ENCODE data around the gene RRP12. TPM values are rescaled to one million over a fixed set of nuclear protein-coding genes. Genes with fewer than 3 reads are reported as not detected.
A peak's percentile ranks its signal among the peaks of the same experiment; 100 is the strongest.

Gene RRP12
- total and polyA plus RNA-seq, 9 of the 15 experiments (the other 6 are each of a cell fraction or from before 2014, with no cell fraction given), result 4.6 to 68.2 (median 21.8) TPM

DNA sequence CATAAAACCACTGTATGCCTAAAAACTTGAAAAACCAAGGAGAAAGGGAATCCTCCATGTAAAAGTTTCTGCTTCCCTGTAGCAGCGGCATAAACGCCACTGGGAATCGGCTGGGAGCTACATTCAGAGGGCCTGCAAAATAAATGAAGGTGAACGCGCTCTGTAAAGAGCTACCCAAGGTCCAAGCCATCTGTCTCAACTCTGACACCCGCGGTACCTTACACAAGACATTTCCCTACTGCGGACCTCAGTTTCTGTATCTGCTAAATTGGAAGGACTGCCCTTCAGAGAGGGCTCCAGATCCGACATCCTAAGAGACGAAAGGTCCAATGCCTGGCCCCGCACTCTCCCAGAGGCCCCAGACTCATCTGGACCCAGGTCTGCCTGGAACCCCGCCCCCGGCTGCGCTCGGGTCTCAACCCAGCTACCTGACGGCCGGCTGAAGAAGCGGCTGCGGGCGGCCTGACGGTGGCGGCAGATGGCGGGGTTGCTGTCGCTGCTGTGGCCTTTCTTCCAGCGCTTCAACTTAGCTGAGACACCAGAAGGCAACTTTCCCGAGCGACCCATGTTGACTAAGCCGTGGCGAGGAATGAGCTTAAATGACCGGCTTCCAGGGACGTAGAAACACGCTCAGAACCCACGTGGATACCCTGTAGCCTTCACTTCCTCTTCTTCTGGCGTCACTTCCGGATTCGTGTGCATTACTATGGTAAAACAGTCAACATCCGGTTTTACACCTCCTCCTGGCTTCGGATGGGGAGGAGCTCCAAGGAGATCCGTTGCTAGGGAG is at the start of gene RRP12 (continued):
- TF ChIP-seq, protein P1, sequence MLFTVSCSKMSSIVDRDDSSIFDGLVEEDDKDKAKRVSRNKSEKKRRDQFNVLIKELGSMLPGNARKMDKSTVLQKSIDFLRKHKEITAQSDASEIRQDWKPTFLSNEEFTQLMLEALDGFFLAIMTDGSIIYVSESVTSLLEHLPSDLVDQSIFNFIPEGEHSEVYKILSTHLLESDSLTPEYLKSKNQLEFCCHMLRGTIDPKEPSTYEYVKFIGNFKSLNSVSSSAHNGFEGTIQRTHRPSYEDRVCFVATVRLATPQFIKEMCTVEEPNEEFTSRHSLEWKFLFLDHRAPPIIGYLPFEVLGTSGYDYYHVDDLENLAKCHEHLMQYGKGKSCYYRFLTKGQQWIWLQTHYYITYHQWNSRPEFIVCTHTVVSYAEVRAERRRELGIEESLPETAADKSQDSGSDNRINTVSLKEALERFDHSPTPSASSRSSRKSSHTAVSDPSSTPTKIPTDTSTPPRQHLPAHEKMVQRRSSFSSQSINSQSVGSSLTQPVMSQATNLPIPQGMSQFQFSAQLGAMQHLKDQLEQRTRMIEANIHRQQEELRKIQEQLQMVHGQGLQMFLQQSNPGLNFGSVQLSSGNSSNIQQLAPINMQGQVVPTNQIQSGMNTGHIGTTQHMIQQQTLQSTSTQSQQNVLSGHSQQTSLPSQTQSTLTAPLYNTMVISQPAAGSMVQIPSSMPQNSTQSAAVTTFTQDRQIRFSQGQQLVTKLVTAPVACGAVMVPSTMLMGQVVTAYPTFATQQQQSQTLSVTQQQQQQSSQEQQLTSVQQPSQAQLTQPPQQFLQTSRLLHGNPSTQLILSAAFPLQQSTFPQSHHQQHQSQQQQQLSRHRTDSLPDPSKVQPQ (CRISPR knock-in tag; IDR thresholded peaks at IDR 0.05; ENCODE audit: borderline replicate concordance), result no peak
- no peak for TF ChIP-seq FOXA1 (IDR thresholded peaks at IDR 0.05; ENCODE audit: borderline replicate concordance)
- no peak for TF ChIP-seq NFRKB (IDR thresholded peaks at IDR 0.05; ENCODE audit: low read depth)
- no peak for TF ChIP-seq ZZZ3 (IDR thresholded peaks at IDR 0.05)
- TF ChIP-seq STAT5A (IDR thresholded peaks at IDR 0.05; ENCODE audit: borderline replicate concordance, low read length), result no peak
- no peak for TF ChIP-seq CBFA2T3 (IDR thresholded peaks at IDR 0.05)
- TF ChIP-seq RBM15 (IDR thresholded peaks at IDR 0.05; ENCODE audit: insufficient read depth, low read length), result no peak
- TF ChIP-seq, protein P2, sequence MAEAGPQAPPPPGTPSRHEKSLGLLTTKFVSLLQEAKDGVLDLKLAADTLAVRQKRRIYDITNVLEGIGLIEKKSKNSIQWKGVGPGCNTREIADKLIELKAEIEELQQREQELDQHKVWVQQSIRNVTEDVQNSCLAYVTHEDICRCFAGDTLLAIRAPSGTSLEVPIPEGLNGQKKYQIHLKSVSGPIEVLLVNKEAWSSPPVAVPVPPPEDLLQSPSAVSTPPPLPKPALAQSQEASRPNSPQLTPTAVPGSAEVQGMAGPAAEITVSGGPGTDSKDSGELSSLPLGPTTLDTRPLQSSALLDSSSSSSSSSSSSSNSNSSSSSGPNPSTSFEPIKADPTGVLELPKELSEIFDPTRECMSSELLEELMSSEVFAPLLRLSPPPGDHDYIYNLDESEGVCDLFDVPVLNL (CRISPR knock-in tag; IDR thresholded peaks at IDR 0.05; ENCODE audit: low read depth), result no peak
- TF ChIP-seq ESRRA (IDR thresholded peaks at IDR 0.05; ENCODE audit: borderline replicate concordance, low read depth), result no peak
- no peak for TF ChIP-seq RBM14 (IDR thresholded peaks at IDR 0.05; ENCODE audit: borderline replicate concordance, insufficient read depth, low read depth, low read length)
- no peak for TF ChIP-seq ZNF79 (CRISPR knock-in tag; IDR thresholded peaks at IDR 0.05; ENCODE audit: low read depth)
- TF ChIP-seq ZBTB7A (IDR thresholded peaks at IDR 0.05; ENCODE audit: borderline replicate concordance, control insufficient read depth, low read depth, low read length), result no peak
- peak; percentile 86 for TF ChIP-seq ELF1 (tag; IDR thresholded peaks at IDR 0.05)

Data from K562 (cell line).